Nephron (organoid): Measurements from ENCODE around the gene TRH.

Experiments
- H3K27ac Mint-ChIP-seq, 3 experiments: 2 replicates each; pipeline ENCODE4 v1.8.0; 2020; ENCODE audit warnings: mixed read lengths in 3 of 3, mild to moderate bottlenecking in 2 of 3, moderate library complexity in 1 of 3
- H3K27me3 Mint-ChIP-seq: 2 replicates; pipeline ENCODE4 v1.8.0; 2021; ENCODE audit warnings: low read depth, mild to moderate bottlenecking, moderate library complexity, mixed read lengths
- H3K36me3 Mint-ChIP-seq: 2 replicates; pipeline ENCODE4 v1.8.0; 2020; ENCODE audit warnings: low read depth, mixed read lengths
- H3K4me1 Mint-ChIP-seq: 2 replicates; pipeline ENCODE4 v1.8.0; 2020; ENCODE audit warnings: mixed read lengths
- H3K4me3 Mint-ChIP-seq, 3 experiments: 2 replicates each; pipeline ENCODE4 v1.8.0; 2020; ENCODE audit warnings: mild to moderate bottlenecking in 3 of 3, mixed read lengths in 3 of 3, moderate library complexity in 2 of 3
- H3K9me3 Mint-ChIP-seq: 2 replicates; pipeline ENCODE4 v1.8.0; 2020; ENCODE audit warnings: mixed read lengths
- CTCF ChIP-seq, 3 experiments: fragments of 200-600 bp; sonication (generic); IDR thresholded peaks; one replicate each; pipeline ENCODE4 v1.5.0; 2021; ENCODE audit warnings: antibody characterized with exemption in 3 of 3; ENCODE audit not compliant: unreplicated experiment in 3 of 3

Gene TRH

GRCh38 chr3:129944709-129945108, 29.8 kb upstream of the TRH start:
- Mint-ChIP-seq H3K27me3 (peaks cover 28% of the 10 kb centered on the region), H3K4me1 (peaks cover 11% of the 10 kb centered on the region), H3K36me3 (no peaks in the 10 kb centered on the region), H3K9me3 (peaks cover 16% of the 10 kb centered on the region), H3K27ac (no peak overlapping the region), H3K4me3 (no peak overlapping the region)
- no peak for TF ChIP-seq CTCF (IDR thresholded peaks at IDR 0.05; ENCODE audit: unreplicated experiment in 3 of 3)

GRCh38 chr3:129947538-129948240, 26.8 kb upstream of the TRH start:
- Mint-ChIP-seq H3K27me3 (peaks cover 29% of the 10 kb centered on the region), H3K4me1 (peaks cover 8% of the 10 kb centered on the region), H3K4me3 (no peak overlapping the region), H3K36me3 (no peaks in the 10 kb centered on the region), H3K27ac (no peak overlapping the region), H3K9me3 (peaks cover 16% of the 10 kb centered on the region)
- no peak for TF ChIP-seq CTCF (IDR thresholded peaks at IDR 0.05; ENCODE audit: unreplicated experiment in 3 of 3)

GRCh38 chr3:129950318-129951046, 24.0 kb upstream of the TRH start:
- Mint-ChIP-seq H3K27me3 (peaks cover 24% of the 10 kb centered on the region), H3K36me3 (no peaks in the 10 kb centered on the region), H3K9me3 (peaks cover 6% of the 10 kb centered on the region), H3K4me3 (no peak overlapping the region), H3K27ac (no peak overlapping the region), H3K4me1 (peaks cover 25% of the 10 kb centered on the region)
- no peak for TF ChIP-seq CTCF (IDR thresholded peaks at IDR 0.05; ENCODE audit: unreplicated experiment in 3 of 3)

- TF ChIP-seq CTCF (IDR thresholded peaks at IDR 0.05; ENCODE audit: unreplicated experiment in 3 of 3), result no peak
- H3K9me3 Mint-ChIP-seq, result no peaks in the 10 kb centered on the region
- H3K36me3 Mint-ChIP-seq, result no peaks in the 10 kb centered on the region
- peak overlapping the region in 1 of 3 experiments; percentile 64 for H3K27ac Mint-ChIP-seq
- H3K4me3 Mint-ChIP-seq, result no peak overlapping the region
- H3K27me3 Mint-ChIP-seq, result peaks cover 22% of the 10 kb centered on the region
- H3K4me1 Mint-ChIP-seq, result peaks cover 23% of the 10 kb centered on the region
Measured at GRCh38 chr3:129952556-129953355, 21.8 kb upstream of the TRH start.

- Mint-ChIP-seq H3K9me3 (no peaks in the 10 kb centered on the region), H3K4me3 (no peak overlapping the region), H3K27ac (no peak overlapping the region), H3K4me1 (peaks cover 19% of the 10 kb centered on the region), H3K27me3 (peaks cover 25% of the 10 kb centered on the region), H3K36me3 (no peaks in the 10 kb centered on the region)
- no peak for TF ChIP-seq CTCF (IDR thresholded peaks at IDR 0.05; ENCODE audit: unreplicated experiment in 3 of 3)
Measured at GRCh38 chr3:129953621-129954020, 20.9 kb upstream of the TRH start.
